RWPE2 (cell line): ENCODE measurements around the gene MAGEC3.

Source experiments
- ATAC-seq: fragments of 200-7000 bp; cut with Tn5 transposase; 3 replicates; pipeline ENCODE4 v1.9.1; 2021; ENCODE audit warnings: low read depth
- DNase-seq: peaks from one replicate; pipeline ENCODE4 v3.0.0-alpha.2; 2020; ENCODE audit warnings: low spot score
- H3K27ac ChIP-seq: fragments of 450-650 bp; 2 replicates; pipeline ENCODE4 v1.5.1; 2017; ENCODE audit warnings: mild to moderate bottlenecking; ENCODE audit not compliant: poor library complexity, severe bottlenecking
- H3K27me3 ChIP-seq: fragments of 250-450 bp; sonication (Bioruptor Pico); 2 replicates; pipeline ENCODE4 v1.5.1; 2021; ENCODE audit warnings: mild to moderate bottlenecking, moderate library complexity; ENCODE audit not compliant: insufficient read depth, poor library complexity, severe bottlenecking
- H3K36me3 ChIP-seq: fragments of 250-450 bp; sonication (Bioruptor Pico); 2 replicates; pipeline ENCODE4 v1.5.1; 2020; ENCODE audit warnings: low read depth, mild to moderate bottlenecking, moderate library complexity
- H3K4me1 ChIP-seq: fragments of 250-450 bp; sonication (Bioruptor Pico); 2 replicates; pipeline ENCODE4 v1.5.1; 2021; ENCODE audit warnings: mild to moderate bottlenecking, moderate library complexity; ENCODE audit not compliant: insufficient read depth, poor library complexity, severe bottlenecking
- H3K4me3 ChIP-seq: fragments of 250-450 bp; sonication (Bioruptor Pico); 2 replicates; pipeline ENCODE4 v1.5.1; 2021; ENCODE audit warnings: mild to moderate bottlenecking, moderate library complexity; ENCODE audit not compliant: severe bottlenecking
- H3K9me3 ChIP-seq: fragments of 250-450 bp; sonication (Bioruptor Pico); 2 replicates; pipeline ENCODE4 v1.5.1; 2021; ENCODE audit warnings: mild to moderate bottlenecking, moderate library complexity; ENCODE audit not compliant: severe bottlenecking
- TF ChIP-seq, protein P1 (sequence below): fragments of 450-650 bp; IDR thresholded peaks from one replicate; pipeline ENCODE4 v1.5.1; 2017; ENCODE audit warnings: mild to moderate bottlenecking, moderate library complexity; ENCODE audit not compliant: poor library complexity, severe bottlenecking

The MAGEC3 gene

DNA sequence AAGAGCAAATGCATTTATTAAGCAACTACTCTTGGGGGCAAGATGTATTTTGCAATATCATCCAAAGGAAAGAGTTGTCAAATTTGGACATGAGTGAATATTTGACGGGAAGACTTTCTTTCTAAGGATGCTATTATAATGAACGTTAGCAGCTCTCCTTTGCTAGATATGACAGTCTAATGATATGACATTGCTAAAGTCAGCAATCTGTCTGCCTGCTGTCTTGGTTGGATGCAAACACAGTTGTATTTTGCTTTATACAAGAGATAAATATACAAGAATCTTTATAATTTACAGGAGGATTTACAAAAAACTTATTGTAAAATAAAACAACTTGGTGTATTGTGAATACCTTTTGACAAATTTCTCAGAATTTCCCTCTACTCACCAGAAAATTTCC is 103.1 kb downstream of the MAGEC3 start:
- Histone ChIP-seq H3K27me3 (no peaks in the 10 kb centered on the region), H3K9me3 (no peaks in the 10 kb centered on the region), H3K36me3 (no peaks in the 10 kb centered on the region), H3K27ac (no peak overlapping the region), H3K4me3 (no peak overlapping the region), H3K4me1 (no peaks in the 10 kb centered on the region)
- no peak for ATAC-seq
- TF ChIP-seq, protein P1, sequence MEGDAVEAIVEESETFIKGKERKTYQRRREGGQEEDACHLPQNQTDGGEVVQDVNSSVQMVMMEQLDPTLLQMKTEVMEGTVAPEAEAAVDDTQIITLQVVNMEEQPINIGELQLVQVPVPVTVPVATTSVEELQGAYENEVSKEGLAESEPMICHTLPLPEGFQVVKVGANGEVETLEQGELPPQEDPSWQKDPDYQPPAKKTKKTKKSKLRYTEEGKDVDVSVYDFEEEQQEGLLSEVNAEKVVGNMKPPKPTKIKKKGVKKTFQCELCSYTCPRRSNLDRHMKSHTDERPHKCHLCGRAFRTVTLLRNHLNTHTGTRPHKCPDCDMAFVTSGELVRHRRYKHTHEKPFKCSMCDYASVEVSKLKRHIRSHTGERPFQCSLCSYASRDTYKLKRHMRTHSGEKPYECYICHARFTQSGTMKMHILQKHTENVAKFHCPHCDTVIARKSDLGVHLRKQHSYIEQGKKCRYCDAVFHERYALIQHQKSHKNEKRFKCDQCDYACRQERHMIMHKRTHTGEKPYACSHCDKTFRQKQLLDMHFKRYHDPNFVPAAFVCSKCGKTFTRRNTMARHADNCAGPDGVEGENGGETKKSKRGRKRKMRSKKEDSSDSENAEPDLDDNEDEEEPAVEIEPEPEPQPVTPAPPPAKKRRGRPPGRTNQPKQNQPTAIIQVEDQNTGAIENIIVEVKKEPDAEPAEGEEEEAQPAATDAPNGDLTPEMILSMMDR: no peak
- no peak for DNase-seq

DNA sequence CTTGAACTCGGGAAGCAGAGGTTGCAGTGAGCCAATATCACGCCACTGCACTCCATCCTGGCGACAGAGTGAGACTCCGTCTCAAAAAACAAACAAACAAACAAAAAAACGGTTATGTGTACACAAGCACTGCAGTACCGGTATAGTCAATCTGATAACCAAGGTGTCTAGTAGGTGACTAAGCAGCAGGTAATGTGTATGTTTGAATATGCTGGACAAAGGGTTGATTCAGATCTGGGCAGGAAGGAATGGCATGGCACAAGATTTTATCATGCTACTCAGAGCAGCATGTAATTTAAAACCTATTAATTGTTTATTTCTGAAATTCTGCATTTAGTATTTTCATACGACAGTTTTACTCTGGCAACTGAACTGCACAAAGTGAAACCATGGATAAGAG is 107.3 kb downstream of the MAGEC3 start:
- Histone ChIP-seq H3K9me3 (no peaks in the 10 kb centered on the region), H3K4me1 (no peaks in the 10 kb centered on the region), H3K4me3 (no peak overlapping the region), H3K27me3 (no peaks in the 10 kb centered on the region), H3K36me3 (no peaks in the 10 kb centered on the region), H3K27ac (no peak overlapping the region)
- DNase-seq (no peak), ATAC-seq (peak; percentile 91)
- TF ChIP-seq, protein P1: no peak

DNA sequence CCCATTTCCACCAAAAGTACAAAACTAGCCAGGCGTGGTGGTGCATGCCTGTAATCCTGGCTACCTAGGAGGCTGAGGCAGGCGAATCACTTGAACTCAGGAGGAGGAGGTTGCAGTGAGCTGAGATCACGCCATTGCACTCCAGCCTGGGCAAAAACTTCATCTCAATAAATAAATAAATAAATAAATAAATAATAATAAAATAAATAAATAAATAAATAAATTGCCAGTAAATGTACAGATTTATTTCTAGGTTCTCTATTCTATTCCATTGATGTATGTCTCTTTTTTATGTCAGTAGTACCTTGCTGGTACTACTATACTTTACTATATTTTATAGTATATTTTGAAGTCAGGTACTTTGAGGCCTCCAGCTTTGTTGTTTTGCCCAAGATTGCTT is 109.2 kb downstream of the MAGEC3 start:
- no peak for ATAC-seq
- H3K9me3 ChIP-seq: no peaks in the 10 kb centered on the region
- no peak overlapping the region for H3K4me3 ChIP-seq
- no peaks in the 10 kb centered on the region for H3K36me3 ChIP-seq
- H3K4me1 ChIP-seq: no peaks in the 10 kb centered on the region
- H3K27ac ChIP-seq: no peak overlapping the region
- H3K27me3 ChIP-seq: no peaks in the 10 kb centered on the region
- TF ChIP-seq, protein P1: no peak
- no peak for DNase-seq
